Glomerular visceral epithelial cell (primary cell): ENCODE data around the gene TMEM198.

Experiments used
- DNase-seq: peaks from one replicate; pipeline ENCODE4 v3.0.0-alpha.2; 2016; ENCODE audit errors: extremely low spot score

The TMEM198 gene

GRCh38 chr2:219543596-219544358 lies at the start of gene TMEM198, which contains the start of gene CHPF:
TMEM198 (plus strand) TSS chr2:219544028; CDS start chr2:219544728, 700 bp downstream.
CHPF (minus strand) TSS chr2:219543809; CDS start chr2:219543538, 271 bp downstream.
- DNase-seq, result peak; percentile 99

GRCh38 chr2:219494952-219495530 lies 48.8 kb upstream of the TMEM198 start:
- no peak for DNase-seq

GRCh38 chr2:219495531-219496122 lies 48.2 kb upstream of the TMEM198 start:
- peak; percentile 61 for DNase-seq

- no peak for DNase-seq
These were observed 47.5 kb upstream of the TMEM198 start for GRCh38 chr2:219496247-219496824.

- DNase-seq, result no peak
These were observed 46.9 kb upstream of the TMEM198 start for GRCh38 chr2:219496825-219497494.

- peak; percentile 88 for DNase-seq
These were observed 46.1 kb upstream of the TMEM198 start for GRCh38 chr2:219497495-219498279.

- DNase-seq, result peak; percentile 99
These were observed 45.4 kb upstream of the TMEM198 start, which contains the start of gene GMPPA for GRCh38 chr2:219498280-219499057. GMPPA (plus strand) TSS chr2:219498891; CDS start chr2:219499976, 1,085 bp downstream.

GRCh38 chr2:219499058-219499307 lies 44.8 kb upstream of the TMEM198 start:
- no peak for DNase-seq

- DNase-seq, result no peak
These were observed 44.3 kb upstream of the TMEM198 start for GRCh38 chr2:219499555-219499954.

- DNase-seq, result peak; percentile 19
These were observed 43.7 kb upstream of the TMEM198 start for GRCh38 chr2:219500135-219500534.

- DNase-seq, result no peak
These were observed 42.0 kb upstream of the TMEM198 start for GRCh38 chr2:219501849-219502248.

GRCh38 chr2:219502618-219503017 lies 41.2 kb upstream of the TMEM198 start:
- no peak for DNase-seq

- DNase-seq, result no peak
These were observed 38.2 kb upstream of the TMEM198 start for GRCh38 chr2:219505585-219505984.

- no peak for DNase-seq
These were observed 37.6 kb upstream of the TMEM198 start for GRCh38 chr2:219506153-219506801.

GRCh38 chr2:219506802-219507526 lies 36.9 kb upstream of the TMEM198 start:
- DNase-seq, result no peak

- DNase-seq, result no peak
These were observed 36.0 kb upstream of the TMEM198 start for GRCh38 chr2:219507581-219508443.

GRCh38 chr2:219508444-219508734 lies 35.4 kb upstream of the TMEM198 start:
- no peak for DNase-seq

- no peak for DNase-seq
These were observed 34.7 kb upstream of the TMEM198 start for GRCh38 chr2:219508971-219509779.
